NT2/D1 (cell line): ENCODE measurements around the gene DYRK1B.

ENCODE experiments used
- YY1 ChIP-seq: IDR thresholded peaks from 2 replicates; pipeline ENCODE4 v1.6.1; 2011; ENCODE audit not compliant: insufficient read length, insufficient read depth
- ZNF274 ChIP-seq: IDR thresholded peaks from 2 replicates; pipeline ENCODE4 v1.6.1; 2011; ENCODE audit warnings: mild to moderate bottlenecking, low read depth, low read length

DNA sequence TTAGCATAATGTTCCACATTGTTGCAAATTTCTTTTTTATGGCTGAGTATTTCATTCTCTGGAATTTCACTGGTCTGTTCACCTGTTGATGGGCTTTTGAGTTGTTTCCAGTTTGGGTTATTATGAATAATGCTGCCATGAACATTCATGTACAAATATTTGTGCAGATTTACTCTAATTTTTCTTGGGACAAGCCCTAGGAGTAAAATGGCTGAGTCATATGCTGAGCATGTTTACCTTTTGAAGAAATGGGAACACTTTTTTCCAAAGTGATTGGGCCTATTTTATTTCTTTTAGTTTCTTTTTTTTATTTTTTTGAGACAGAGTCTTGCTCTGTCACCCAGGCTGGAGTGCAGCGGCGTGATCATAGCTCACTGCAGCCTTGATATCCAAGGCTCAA lies 16.9 kb upstream of the DYRK1B start:
- TF ChIP-seq ZNF274 (no peak), YY1 (no peak)
